Measurements from ENCODE around the gene SPATA31D3. TPM values are rescaled to one million over a fixed set of nuclear protein-coding genes. Genes with fewer than 3 reads are reported as not detected.
"Not testable (repeated sequence)": the region's sequence is repeated elsewhere in the genome, so short reads cannot be mapped to it uniquely, and the experiment has no call there.

SPATA31D3 gene
- total and polyA plus RNA-seq, 2 of the 8 experiments (the other 6 are each of a cell fraction or from before 2014, with no cell fraction given), result not detected

DNA sequence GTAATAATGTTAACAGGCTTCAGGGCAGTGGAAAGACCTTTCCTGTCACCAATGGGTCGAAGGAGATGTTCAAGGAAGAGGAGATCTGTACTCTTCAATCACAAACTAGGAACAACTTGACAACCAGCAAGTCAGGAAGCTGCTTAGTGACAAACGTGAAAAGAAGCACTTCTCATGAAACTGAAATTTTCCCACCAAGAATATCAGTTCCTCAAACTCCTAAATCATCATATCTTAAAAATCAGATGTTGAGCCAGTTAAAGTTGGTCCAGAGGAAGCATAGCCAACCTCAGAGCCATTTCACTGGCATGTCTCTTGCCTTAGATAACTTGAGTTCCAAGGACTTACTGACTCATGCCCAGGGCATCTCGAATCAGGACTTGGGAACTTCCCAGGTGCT, 24.8 kb upstream of the SPATA31D3 start:
- H4K91ac ChIP-seq (replicated peaks; ENCODE audit: insufficient read length, low read length); H3K4me1 ChIP-seq (replicated peaks in 1 of 4; ENCODE audit: control insufficient read depth in 3 of 4, insufficient read depth in 4 of 4, low read length in 3 of 4); H3K23ac ChIP-seq (ENCODE audit: insufficient read length); H3K36me3 ChIP-seq (ENCODE audit: control insufficient read depth in 2 of 4, insufficient read depth in 4 of 4, low read length in 3 of 4); DNase-seq (ENCODE audit: low read depth in 1 of 2, low spot score in 2 of 2); H3K23me2 ChIP-seq (ENCODE audit: low read depth, low read length); H2BK12ac ChIP-seq (ENCODE audit: low read depth, low read length); H3K9me3 ChIP-seq (ENCODE audit: insufficient read depth in 2 of 2, low read depth in 1 of 2, low read length in 1 of 2); H2AK5ac ChIP-seq (ENCODE audit: low read depth, low read length); H3K27ac ChIP-seq (ENCODE audit: low read depth, low read length); H4K8ac ChIP-seq (ENCODE audit: extremely low read depth, insufficient read depth, low read length); H4K5ac ChIP-seq (ENCODE audit: insufficient read length, low read depth, low read length); H3K79me1 ChIP-seq (ENCODE audit: low read depth, low read length); H3K79me2 ChIP-seq (ENCODE audit: control insufficient read depth in 1 of 2, insufficient read depth in 2 of 2, low read length in 2 of 2); H2BK15ac ChIP-seq (ENCODE audit: low read length); H2AFZ ChIP-seq (ENCODE audit: low read length); H2BK20ac ChIP-seq (ENCODE audit: low read length); H3K4me2 ChIP-seq (ENCODE audit: insufficient read depth in 1 of 2, low read depth in 2 of 2, low read length in 2 of 2); H4K20me1 ChIP-seq (replicated peaks in 1 of 2; ENCODE audit: control insufficient read depth in 1 of 2, insufficient read depth in 2 of 2, low read length in 2 of 2); POLR2A ChIA-PET (ENCODE audit: partially characterized antibody); H2BK5ac ChIP-seq (ENCODE audit: low read depth, low read length); H2BK120ac ChIP-seq (replicated peaks; ENCODE audit: low read depth, low read length); H3K4me3 ChIP-seq (ENCODE audit: extremely low read depth in 1 of 4, insufficient read depth in 2 of 4, low read depth in 3 of 4, low read length in 4 of 4); H3K56ac ChIP-seq (replicated peaks; ENCODE audit: insufficient read length, low read depth, low read length); H3K14ac ChIP-seq (ENCODE audit: insufficient read length); H3K27me3 ChIP-seq (replicated peaks in 1 of 4; ENCODE audit: control insufficient read depth in 3 of 4, extremely low read depth in 1 of 4, insufficient read depth in 3 of 4, low read length in 3 of 4); CTCF ChIA-PET (ENCODE audit: partially characterized antibody); H3K4ac ChIP-seq (replicated peaks; ENCODE audit: insufficient read length, low read depth, low read length); H3K18ac ChIP-seq (ENCODE audit: extremely low read depth, low read length); FAIRE-seq; H3K9ac ChIP-seq (replicated peaks in 1 of 4; ENCODE audit: extremely low read depth in 1 of 4, low read depth in 3 of 4, low read length in 3 of 4): not testable (repeated sequence)
- WGBS, 2 experiments (ENCODE audit: extremely low coverage in 1 of 2, insufficient coverage in 1 of 2, insufficient read length in 1 of 2, insufficient replicate concordance in 2 of 2, low coverage in 1 of 2, low lambda C conversion rate in 2 of 2, missing lambda C conversion rate in 1 of 2), result 75% methylated on average over 1 of the region's 3 CpGs; no CpG with 5 or more reads in 1 of the 2 experiments

DNA sequence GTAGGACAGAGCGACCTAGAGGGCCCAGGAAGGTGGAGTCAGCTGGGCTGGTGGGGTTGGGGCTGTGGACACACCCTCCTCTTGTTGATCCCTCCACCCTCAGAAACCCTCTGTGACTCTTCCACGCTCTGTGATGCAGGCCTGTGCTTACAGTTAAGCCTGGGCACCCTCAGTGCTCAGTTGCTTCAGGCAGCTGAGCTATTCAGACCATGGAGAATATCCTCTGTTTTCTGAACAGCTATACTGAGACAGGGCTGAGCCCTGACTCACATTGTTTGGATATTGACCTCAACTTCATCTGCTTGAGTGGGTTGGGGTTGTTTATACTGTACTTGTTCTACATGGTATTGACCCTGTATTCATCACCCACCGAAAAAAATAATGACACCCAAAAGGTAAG, 15.0 kb upstream of the SPATA31D3 start, which contains the start of gene SPATA31D4:
SPATA31D4 (plus strand) TSS at position 124 of the 400 bp plus-strand sequence; CDS start at position 210, 86 bp downstream.
- H2BK12ac ChIP-seq (ENCODE audit: low read depth, low read length); DNase-seq (ENCODE audit: low read depth in 1 of 2, low spot score in 2 of 2); H3K4me1 ChIP-seq (replicated peaks in 1 of 4; ENCODE audit: control insufficient read depth in 3 of 4, insufficient read depth in 4 of 4, low read length in 3 of 4); H3K79me1 ChIP-seq (ENCODE audit: low read depth, low read length); H2AFZ ChIP-seq (ENCODE audit: low read length); H4K8ac ChIP-seq (ENCODE audit: extremely low read depth, insufficient read depth, low read length); H4K20me1 ChIP-seq (replicated peaks in 1 of 2; ENCODE audit: control insufficient read depth in 1 of 2, insufficient read depth in 2 of 2, low read length in 2 of 2); H3K18ac ChIP-seq (ENCODE audit: extremely low read depth, low read length); H3K23me2 ChIP-seq (ENCODE audit: low read depth, low read length); H3K56ac ChIP-seq (replicated peaks; ENCODE audit: insufficient read length, low read depth, low read length); H3K4me3 ChIP-seq (ENCODE audit: extremely low read depth in 1 of 4, insufficient read depth in 2 of 4, low read depth in 3 of 4, low read length in 4 of 4); H3K23ac ChIP-seq (ENCODE audit: insufficient read length); H4K91ac ChIP-seq (replicated peaks; ENCODE audit: insufficient read length, low read length); H2BK5ac ChIP-seq (ENCODE audit: low read depth, low read length); H3K27me3 ChIP-seq (replicated peaks in 1 of 4; ENCODE audit: control insufficient read depth in 3 of 4, extremely low read depth in 1 of 4, insufficient read depth in 3 of 4, low read length in 3 of 4); H3K4me2 ChIP-seq (ENCODE audit: insufficient read depth in 1 of 2, low read depth in 2 of 2, low read length in 2 of 2); H3K9me3 ChIP-seq (ENCODE audit: insufficient read depth in 2 of 2, low read depth in 1 of 2, low read length in 1 of 2); H3K36me3 ChIP-seq (ENCODE audit: control insufficient read depth in 2 of 4, insufficient read depth in 4 of 4, low read length in 3 of 4); H4K5ac ChIP-seq (ENCODE audit: insufficient read length, low read depth, low read length); H3K79me2 ChIP-seq (ENCODE audit: control insufficient read depth in 1 of 2, insufficient read depth in 2 of 2, low read length in 2 of 2); CTCF ChIA-PET (ENCODE audit: partially characterized antibody); H3K4ac ChIP-seq (replicated peaks; ENCODE audit: insufficient read length, low read depth, low read length); H2AK5ac ChIP-seq (ENCODE audit: low read depth, low read length); POLR2A ChIA-PET (ENCODE audit: partially characterized antibody); FAIRE-seq; H2BK20ac ChIP-seq (ENCODE audit: low read length); H3K27ac ChIP-seq (ENCODE audit: low read depth, low read length); H3K14ac ChIP-seq (ENCODE audit: insufficient read length); H3K9ac ChIP-seq (replicated peaks in 1 of 4; ENCODE audit: extremely low read depth in 1 of 4, low read depth in 3 of 4, low read length in 3 of 4); H2BK120ac ChIP-seq (replicated peaks; ENCODE audit: low read depth, low read length); H2BK15ac ChIP-seq (ENCODE audit: low read length): not testable (repeated sequence)
- WGBS, 2 experiments (ENCODE audit: extremely low coverage in 1 of 2, insufficient coverage in 1 of 2, insufficient read length in 1 of 2, insufficient replicate concordance in 2 of 2, low coverage in 1 of 2, low lambda C conversion rate in 2 of 2, missing lambda C conversion rate in 1 of 2), result no CpG with 5 or more reads among the region's 3 CpGs

Data from H1 (cell line).